GM23248 (cell line): ENCODE results near the gene SLIT3. TPM values are rescaled to one million over a fixed set of nuclear protein-coding genes. Genes with fewer than 3 reads are reported as not detected.

Source experiments
- DNase-seq: peaks from one replicate; pipeline ENCODE4 v3.0.0-alpha.2; 2015
- H2AFZ ChIP-seq: fragments of 200-600 bp; sonication (generic); 2 replicates; pipeline ENCODE4 v1.6.1; 2016; ENCODE audit warnings: antibody characterized with exemption
- H3F3A ChIP-seq: fragments of 200-600 bp; sonication (generic); 2 replicates; pipeline ENCODE4 v1.6.1; 2016; ENCODE audit warnings: mild to moderate bottlenecking, antibody characterized with exemption, mixed run types; ENCODE audit not compliant: insufficient read depth
- H3K27ac ChIP-seq: fragments of 200-600 bp; sonication (generic); 2 replicates; pipeline ENCODE4 v1.5.1; 2016; ENCODE audit warnings: mild to moderate bottlenecking
- H3K27me3 ChIP-seq: fragments of 200-600 bp; sonication (generic); replicated peaks from 2 replicates; pipeline ENCODE4 v1.6.1; 2016; ENCODE audit warnings: mild to moderate bottlenecking; ENCODE audit not compliant: insufficient read depth
- H3K36me3 ChIP-seq: fragments of 200-600 bp; sonication (generic); 2 replicates; pipeline ENCODE4 v1.6.1; 2016; ENCODE audit warnings: low read depth, mild to moderate bottlenecking
- H3K4me1 ChIP-seq: fragments of 200-600 bp; sonication (generic); 2 replicates; pipeline ENCODE4 v1.6.1; 2016; ENCODE audit warnings: mild to moderate bottlenecking; ENCODE audit not compliant: insufficient read depth
- H3K4me2 ChIP-seq: fragments of 200-600 bp; sonication (generic); one replicate; pipeline ENCODE4 v1.6.1; 2016; ENCODE audit warnings: mild to moderate bottlenecking; ENCODE audit not compliant: unreplicated experiment
- H3K4me3 ChIP-seq: fragments of 200-600 bp; sonication (generic); 2 replicates; pipeline ENCODE4 v1.5.1; 2016; ENCODE audit warnings: mild to moderate bottlenecking
- H3K79me2 ChIP-seq: fragments of 200-600 bp; sonication (generic); 2 replicates; pipeline ENCODE4 v1.6.1; 2016; ENCODE audit warnings: mild to moderate bottlenecking; ENCODE audit not compliant: insufficient read depth
- H3K9ac ChIP-seq: fragments of 200-600 bp; sonication (generic); 2 replicates; pipeline ENCODE4 v1.6.1; 2016; ENCODE audit warnings: mild to moderate bottlenecking
- H3K9me2 ChIP-seq: fragments of 200-600 bp; sonication (generic); 2 replicates; pipeline ENCODE4 v1.6.1; 2016; ENCODE audit warnings: mixed run types, mild to moderate bottlenecking, moderate library complexity; ENCODE audit not compliant: insufficient read depth
- H3K9me3 ChIP-seq: fragments of 200-600 bp; sonication (generic); one replicate; pipeline ENCODE4 v1.6.1; 2017; ENCODE audit warnings: low read depth
- H4K20me1 ChIP-seq: fragments of 200-600 bp; sonication (generic); 2 replicates; pipeline ENCODE4 v1.6.0; 2016; ENCODE audit not compliant: insufficient read depth
- EZH2 ChIP-seq: fragments of 200-600 bp; sonication (generic); IDR thresholded peaks from 2 replicates; pipeline ENCODE4 v1.6.1; 2018; ENCODE audit warnings: antibody characterized with exemption, mild to moderate bottlenecking; ENCODE audit not compliant: insufficient read depth, poor library complexity, severe bottlenecking
- EZH2phosphoT487 ChIP-seq: fragments of 200-600 bp; sonication (generic); IDR thresholded peaks from 2 replicates; pipeline ENCODE4 v1.6.1; 2018; ENCODE audit warnings: antibody characterized with exemption, moderate library complexity, mild to moderate bottlenecking, low read depth; ENCODE audit not compliant: insufficient read depth
- WGBS, 2 experiments: methylation state at CpG; one replicate each; pipeline ENCODE4 v1.1.6; 2015 to 2017; ENCODE audit warnings: low lambda C conversion rate in 2 of 2, low coverage in 1 of 2; ENCODE audit errors: missing lambda C conversion rate in 2 of 2; 5-methylcytosine and 5-hydroxymethylcytosine counted together
- in situ Hi-C: fragments of 300-500 bp; cut with MboI; formaldehyde crosslinking; loops from 2 replicates; pipeline ENCODE4 v1.15.0; 2020
- polyA plus RNA-seq: library from polyadenylated mRNA; unstranded; fragments of >200 nt; fragmentation: Nextera tagmentation; extraction: Ambion mirVana; gene quantifications from 2 replicates; pipeline ENCODE4 v1.2.1, GENCODE V29; 2016
- total RNA-seq: library from RNA; depleted of rRNA; stranded (reverse); fragments of >200 nt; shearing (Covaris generic); gene quantifications from 2 replicates; pipeline ENCODE4 v1.2.3, GENCODE V29; 2014

SLIT3 gene
- total and polyA plus RNA-seq, 2 experiments from 2014 or later = 61.9 to 100 TPM

DNA sequence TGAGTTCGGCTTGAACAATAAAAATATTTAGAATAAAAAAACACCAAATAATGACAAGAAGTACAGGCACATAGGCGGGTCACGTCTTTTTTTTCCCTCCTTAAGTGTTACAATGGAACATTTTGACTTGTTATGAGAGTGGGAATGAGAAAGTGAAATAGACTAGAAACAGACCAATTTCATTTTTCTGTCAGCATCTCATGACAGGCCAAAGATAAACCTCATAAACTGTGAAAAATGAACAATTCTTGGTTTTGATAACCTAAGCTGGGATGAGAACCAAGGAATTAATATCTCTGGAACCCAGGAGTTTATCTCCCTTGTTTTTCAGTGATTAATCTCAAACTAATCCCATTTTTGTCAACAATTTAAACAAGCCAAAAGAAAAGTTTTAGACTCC lies 299.5 kb downstream of the SLIT3 start:
- no peaks in the 10 kb centered on the region for H4K20me1 ChIP-seq
- DNase-seq = no peak
- H3K27me3 ChIP-seq = no peaks in the 10 kb centered on the region
- H3K27ac ChIP-seq = no peak overlapping the region
- no peak overlapping the region for H2AFZ ChIP-seq
- TF ChIP-seq EZH2phosphoT487 (no peak), EZH2 (no peak)
- in situ Hi-C loops = no loop called here
- 82% methylated on average over 3 of the region's 3 CpGs for WGBS, 2 experiments
- H3F3A ChIP-seq = 0 out of 2 replicates have a peak, but pooled peaks cover 6% of the 10 kb centered on the region
- H3K36me3 ChIP-seq = no peaks in the 10 kb centered on the region
- H3K9ac ChIP-seq = no peak overlapping the region
- H3K4me1 ChIP-seq = peaks cover 6% of the 10 kb centered on the region
- H3K79me2 ChIP-seq = no peaks in the 10 kb centered on the region
- no peaks in the 10 kb centered on the region for H3K9me2 ChIP-seq
- H3K4me2 ChIP-seq = no peak overlapping the region
- H3K4me3 ChIP-seq = no peak overlapping the region
- H3K9me3 ChIP-seq = no peaks in the 10 kb centered on the region

DNA sequence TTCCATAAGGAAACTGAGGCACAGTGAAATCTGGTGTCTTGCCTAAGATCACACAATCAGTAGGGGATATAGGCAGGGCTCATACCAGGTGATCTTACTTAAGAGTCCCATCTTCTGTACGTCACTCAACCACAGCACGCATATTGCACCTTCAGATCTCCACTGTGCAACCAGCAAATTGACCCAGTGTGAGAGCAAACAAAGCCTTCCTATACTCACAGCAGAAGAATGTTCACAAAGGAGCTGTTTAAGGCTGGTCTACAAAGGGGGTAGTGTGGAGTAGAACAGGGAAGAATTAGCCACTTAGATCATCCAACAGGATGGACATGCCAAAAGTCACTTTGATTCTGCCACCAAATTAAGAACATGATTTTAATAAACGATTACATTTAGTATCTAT lies 305.9 kb downstream of the SLIT3 start:
- H3K4me2 ChIP-seq = no peak overlapping the region
- H3F3A ChIP-seq = no peaks in the 10 kb centered on the region
- in situ Hi-C loops = no loop called here
- H3K27me3 ChIP-seq = no peaks in the 10 kb centered on the region
- no peak overlapping the region for H2AFZ ChIP-seq
- no peak overlapping the region for H3K27ac ChIP-seq
- no peaks in the 10 kb centered on the region for H4K20me1 ChIP-seq
- no peaks in the 10 kb centered on the region for H3K9me3 ChIP-seq
- H3K9me2 ChIP-seq = no peaks in the 10 kb centered on the region
- WGBS, 2 experiments = 83 to 84% methylated on average over 3 of the region's 3 CpGs
- no peak for TF ChIP-seq EZH2phosphoT487
- TF ChIP-seq EZH2 = no peak
- no peaks in the 10 kb centered on the region for H3K79me2 ChIP-seq
- no peak overlapping the region for H3K4me3 ChIP-seq
- peaks cover 12% of the 10 kb centered on the region for H3K4me1 ChIP-seq
- DNase-seq = no peak
- no peaks in the 10 kb centered on the region for H3K36me3 ChIP-seq
- no peak overlapping the region for H3K9ac ChIP-seq

DNA sequence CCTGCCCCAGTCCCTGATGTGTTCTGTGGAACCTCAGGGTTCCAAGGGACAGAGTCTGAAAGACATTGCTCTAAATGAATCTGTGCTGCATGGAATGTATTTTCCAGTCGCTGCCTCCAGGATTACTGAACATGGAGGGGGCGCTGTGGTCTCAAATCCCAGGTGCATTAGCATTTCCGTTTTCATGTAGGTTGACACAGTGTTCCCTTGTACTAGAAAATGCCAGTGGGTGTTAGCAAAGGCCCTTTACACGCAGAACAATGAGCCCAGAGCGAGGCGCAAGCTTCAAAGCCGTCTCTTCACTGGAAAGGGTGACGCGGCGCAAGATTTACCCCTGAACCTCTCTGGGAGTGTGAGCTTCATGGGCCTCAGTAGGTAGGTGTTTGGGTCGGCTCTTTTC lies 308.3 kb downstream of the SLIT3 start:
- no peaks in the 10 kb centered on the region for H3F3A ChIP-seq
- no peak overlapping the region for H3K4me3 ChIP-seq
- H3K4me1 ChIP-seq = peaks cover 12% of the 10 kb centered on the region
- no peak overlapping the region for H3K27ac ChIP-seq
- H4K20me1 ChIP-seq = no peaks in the 10 kb centered on the region
- TF ChIP-seq EZH2phosphoT487 = no peak
- no peak for TF ChIP-seq EZH2
- no peaks in the 10 kb centered on the region for H3K9me3 ChIP-seq
- peak overlapping the region; percentile 6 for H3K4me2 ChIP-seq
- H2AFZ ChIP-seq = no peak overlapping the region
- H3K9me2 ChIP-seq = no peaks in the 10 kb centered on the region
- DNase-seq = no peak
- WGBS, 2 experiments = 80 to 81% methylated on average over 11 of the region's 11 CpGs
- H3K36me3 ChIP-seq = no peaks in the 10 kb centered on the region
- in situ Hi-C loops = no loop called here
- no peaks in the 10 kb centered on the region for H3K27me3 ChIP-seq
- 0 out of 2 replicates have a peak overlapping the region, but pooled peaks have one; percentile 6 for H3K9ac ChIP-seq
- no peaks in the 10 kb centered on the region for H3K79me2 ChIP-seq

DNA sequence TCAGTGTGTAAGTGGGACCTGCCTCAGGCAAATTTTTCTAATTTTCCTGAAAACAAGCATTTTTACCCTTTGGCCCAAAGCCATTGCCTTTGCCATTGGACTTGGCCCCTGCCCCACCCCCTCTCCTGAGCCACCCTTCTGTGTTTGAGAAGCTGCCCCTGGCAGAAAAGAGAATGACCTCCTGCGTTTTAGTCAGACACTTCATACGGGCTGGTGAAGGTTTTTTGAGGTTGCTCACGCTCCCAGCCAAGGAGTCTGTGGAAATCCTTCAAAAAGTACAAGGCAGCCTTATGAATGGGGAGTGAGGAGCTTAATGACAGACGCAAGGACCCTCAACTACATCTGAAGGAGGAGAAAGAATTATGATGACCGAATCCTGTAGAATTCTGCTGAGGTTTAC lies 308.9 kb downstream of the SLIT3 start:
- H3K9me2 ChIP-seq = no peaks in the 10 kb centered on the region
- H3K4me2 ChIP-seq = peak overlapping the region; percentile 6
- H3F3A ChIP-seq = no peaks in the 10 kb centered on the region
- H3K79me2 ChIP-seq = no peaks in the 10 kb centered on the region
- TF ChIP-seq EZH2phosphoT487 (no peak), EZH2 (no peak)
- no peak overlapping the region for H3K27ac ChIP-seq
- no peak overlapping the region for H3K4me3 ChIP-seq
- no peaks in the 10 kb centered on the region for H3K27me3 ChIP-seq
- H4K20me1 ChIP-seq = no peaks in the 10 kb centered on the region
- no peaks in the 10 kb centered on the region for H3K9me3 ChIP-seq
- H2AFZ ChIP-seq = no peak overlapping the region
- H3K9ac ChIP-seq = peak overlapping the region; percentile 6; the same call in 1 of the 2 replicates
- in situ Hi-C loops = no loop called here
- DNase-seq = peak; percentile 63
- H3K36me3 ChIP-seq = no peaks in the 10 kb centered on the region
- H3K4me1 ChIP-seq = peaks cover 12% of the 10 kb centered on the region
- WGBS, 2 experiments = 44% methylated on average over 5 of the region's 5 CpGs

DNA sequence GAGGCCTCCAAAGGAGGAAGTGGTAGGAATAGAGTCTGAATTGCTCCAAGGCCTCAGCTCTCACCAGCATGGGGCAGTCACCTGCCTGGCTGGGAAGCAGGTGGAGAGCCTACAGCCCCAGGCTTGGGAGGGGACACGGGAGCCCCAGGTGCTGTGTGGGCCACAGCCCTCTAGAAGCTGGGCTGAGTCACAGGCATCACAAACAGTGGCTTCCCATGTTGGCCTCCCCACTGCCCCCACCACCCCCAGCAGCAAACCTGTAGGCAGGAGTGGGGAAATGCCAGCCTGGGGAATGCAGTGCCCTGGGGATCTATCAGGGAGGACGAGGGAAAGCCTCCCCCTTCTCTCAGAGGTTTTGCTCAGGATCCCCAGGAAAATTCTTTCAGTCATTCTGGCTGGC lies 309.6 kb downstream of the SLIT3 start:
- Histone ChIP-seq H3K9ac (no peak overlapping the region), H3K79me2 (no peaks in the 10 kb centered on the region), H4K20me1 (no peaks in the 10 kb centered on the region), H3K27me3 (no peaks in the 10 kb centered on the region), H3K4me2 (no peak overlapping the region), H3K9me2 (no peaks in the 10 kb centered on the region), H3K4me1 (peaks cover 12% of the 10 kb centered on the region), H3K9me3 (no peaks in the 10 kb centered on the region), H2AFZ (no peak overlapping the region), H3K36me3 (no peaks in the 10 kb centered on the region), H3K4me3 (no peak overlapping the region), H3K27ac (no peak overlapping the region), H3F3A (no peaks in the 10 kb centered on the region)
- no peak for DNase-seq
- 93 to 100% methylated on average over 2 of the region's 2 CpGs for WGBS, 2 experiments
- in situ Hi-C loops = no loop called here
- TF ChIP-seq EZH2 (no peak), EZH2phosphoT487 (no peak)
